ENCODE measurements around the gene EDN3. TPM values are rescaled to one million over a fixed set of nuclear protein-coding genes. Genes with fewer than 3 reads are reported as not detected.

Gene EDN3
- total and polyA plus RNA-seq, 12 donors = 0.16 to 2.1 (median 0.45) TPM

DNA sequence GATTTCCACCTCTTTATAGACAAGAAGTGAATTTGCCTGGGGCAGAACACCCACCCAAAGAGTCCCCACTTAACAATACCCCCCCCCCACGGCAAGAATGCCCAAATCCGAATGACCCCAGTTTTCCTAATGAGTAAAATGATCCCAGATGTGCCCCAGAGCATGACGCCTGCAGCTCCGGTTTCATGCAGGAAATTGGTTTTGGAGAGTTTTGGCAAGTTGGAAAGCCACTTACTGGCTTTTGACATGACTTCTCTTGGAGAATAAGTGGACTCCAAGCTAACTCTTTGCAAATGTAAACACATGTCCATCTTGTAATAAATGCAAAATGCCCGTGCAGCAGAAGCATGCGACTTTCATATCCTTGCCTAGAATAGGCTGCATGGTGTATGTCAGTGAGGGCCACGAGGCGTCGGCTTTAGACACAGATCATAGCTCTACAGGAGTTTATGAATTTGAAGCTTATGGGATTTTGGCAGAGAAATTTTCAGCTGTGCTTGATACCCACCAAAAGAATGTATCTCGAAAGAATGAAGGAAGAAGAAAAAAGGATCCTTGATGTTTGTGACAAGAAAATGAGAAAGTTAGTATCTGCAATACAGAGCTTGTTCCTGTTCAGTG is 24.2 kb downstream of the EDN3 start:
- no peaks in the 10 kb centered on the region for H3K36me3 ChIP-seq (replicated peaks in 1 of 2)
- no peak overlapping the region for H3K4me3 ChIP-seq
- no peak overlapping the region for H3K27ac ChIP-seq
- no peaks in the 10 kb centered on the region for H3K27me3 ChIP-seq
- 75 to 80% (median 77%) methylated on average over 9 to 10 of the region's 10 CpGs for WGBS, 4 donors
- no peaks in the 10 kb centered on the region for H3K9me3 ChIP-seq (replicated peaks in 1 of 3)
- intact Hi-C loops (cut with DNase I) = no loop called here
- no peak for DNase-seq
- H3K4me1 ChIP-seq (replicated peaks in 1 of 2) = no peaks in the 10 kb centered on the region
- no peak for TF ChIP-seq CTCF (IDR thresholded peaks at IDR 0.05)
- no peak for TF ChIP-seq POLR2A (IDR thresholded peaks at IDR 0.05)

GRCh38 chr20:59325142-59325523 is 24.7 kb downstream of the EDN3 start:
- no peak for TF ChIP-seq POLR2A (IDR thresholded peaks at IDR 0.05)
- no peak for TF ChIP-seq CTCF (IDR thresholded peaks at IDR 0.05)
- Histone ChIP-seq H3K9me3 (replicated peaks in 1 of 3) (no peaks in the 10 kb centered on the region), H3K27me3 (no peaks in the 10 kb centered on the region), H3K4me1 (replicated peaks in 1 of 2) (no peaks in the 10 kb centered on the region), H3K4me3 (no peak overlapping the region), H3K27ac (no peak overlapping the region), H3K36me3 (replicated peaks in 1 of 2) (no peaks in the 10 kb centered on the region)
- no peak for DNase-seq
- 86 to 91% (median 86%) methylated on average over 10 of the region's 10 CpGs for WGBS, 4 donors
- intact Hi-C loops (cut with DNase I) = no loop called here

DNA sequence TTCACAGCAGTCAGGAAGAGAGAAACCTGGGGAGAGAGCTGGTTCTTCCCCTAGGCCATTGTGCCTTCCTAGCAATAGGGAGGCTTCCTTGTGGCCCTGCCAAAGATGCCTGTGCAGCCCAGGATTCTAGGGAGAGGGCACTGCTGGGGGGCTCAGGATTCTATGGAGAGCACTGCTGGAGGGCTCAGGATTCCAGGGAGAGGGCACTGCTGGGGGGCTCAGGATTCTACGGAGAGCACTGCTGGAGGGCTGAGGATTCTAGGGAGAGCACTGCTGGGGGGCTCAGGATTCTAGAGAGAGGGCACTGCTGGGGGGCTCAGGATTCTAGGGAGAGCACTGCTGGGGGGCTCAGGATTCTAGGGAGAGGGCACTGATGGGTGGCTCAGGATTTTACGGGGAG is 25.8 kb downstream of the EDN3 start:
- no peak for DNase-seq
- no peaks in the 10 kb centered on the region for H3K4me1 ChIP-seq (replicated peaks in 1 of 2)
- no peak overlapping the region for H3K4me3 ChIP-seq
- intact Hi-C loops (cut with DNase I) = no loop called here
- no peaks in the 10 kb centered on the region for H3K27me3 ChIP-seq
- no peak for TF ChIP-seq CTCF (IDR thresholded peaks at IDR 0.05)
- TF ChIP-seq POLR2A (IDR thresholded peaks at IDR 0.05) = no peak
- 71 to 100% (median 90%) methylated on average over 1 to 2 of the region's 2 CpGs for WGBS, 4 donors
- H3K27ac ChIP-seq = no peak overlapping the region
- H3K9me3 ChIP-seq (replicated peaks in 1 of 3) = no peaks in the 10 kb centered on the region
- no peaks in the 10 kb centered on the region for H3K36me3 ChIP-seq (replicated peaks in 1 of 2)

- Histone ChIP-seq H3K9me3 (replicated peaks in 1 of 3) (no peaks in the 10 kb centered on the region), H3K36me3 (replicated peaks in 1 of 2) (no peaks in the 10 kb centered on the region), H3K4me3 (no peak overlapping the region), H3K27me3 (no peaks in the 10 kb centered on the region), H3K4me1 (replicated peaks in 1 of 2) (no peaks in the 10 kb centered on the region), H3K27ac (no peak overlapping the region)
- TF ChIP-seq POLR2A (IDR thresholded peaks at IDR 0.05) (no peak), CTCF (IDR thresholded peaks at IDR 0.05) (no peak)
- WGBS, 4 donors = 81 to 88% (median 83%) methylated on average over 4 of the region's 4 CpGs
- no peak for DNase-seq
- intact Hi-C loops (cut with DNase I) = no loop called here
Measured at GRCh38 chr20:59328071-59328470, 27.7 kb downstream of the EDN3 start.
